Retinal pigment epithelial cell (primary cell): ENCODE measurements around the gene RELA.
"Not testable (repeated sequence)": the region's sequence is repeated elsewhere in the genome, so short reads cannot be mapped to it uniquely, and the experiment has no call there.

ENCODE experiments used
- DNase-seq: peaks from one replicate; pipeline ENCODE4 v3.0.0-alpha.2; 2010; ENCODE audit warnings: low read depth
- H3K4me3 ChIP-seq: 2 replicates; pipeline ENCODE4 v1.5.1; 2011; ENCODE audit warnings: mild to moderate bottlenecking, low read length, control low read depth, moderate library complexity
- CTCF ChIP-seq: conservative IDR thresholded peaks from 2 replicates; pipeline ENCODE4 v1.5.1; 2011; ENCODE audit warnings: low read depth, low read length, control low read depth, inconsistent platforms

Gene RELA

GRCh38 chr11:65692367-65692766, 29.7 kb upstream of the RELA start:
- TF ChIP-seq CTCF = no peak
- DNase-seq = no peak
- H3K4me3 ChIP-seq = no peak overlapping the region

- not testable (repeated sequence) for DNase-seq, H3K4me3 ChIP-seq
These were observed 29.1 kb upstream of the RELA start for GRCh38 chr11:65691847-65692246.

- DNase-seq = no peak
- no peak for TF ChIP-seq CTCF
- no peak overlapping the region for H3K4me3 ChIP-seq
These were observed 23.3 kb upstream of the RELA start for GRCh38 chr11:65685981-65686380.

- not testable (repeated sequence) for DNase-seq, H3K4me3 ChIP-seq
These were observed 20.8 kb upstream of the RELA start for GRCh38 chr11:65683480-65683879.

GRCh38 chr11:65680192-65680743, 17.6 kb upstream of the RELA start:
- TF ChIP-seq CTCF = no peak

GRCh38 chr11:65672982-65673381, 10.3 kb upstream of the RELA start:
- no peak for TF ChIP-seq CTCF
- DNase-seq = no peak
- H3K4me3 ChIP-seq = no peak overlapping the region

More at GRCh38 chr11:65680192-65680743, 17.6 kb upstream of the RELA start:
- no peak for DNase-seq
- no peak overlapping the region for H3K4me3 ChIP-seq

GRCh38 chr11:65672180-65672860, 9.6 kb upstream of the RELA start:
- no peak for DNase-seq
- TF ChIP-seq CTCF = no peak

GRCh38 chr11:65663639-65664200, 1.0 kb upstream of the RELA start:
- TF ChIP-seq CTCF = no peak
- no peak for DNase-seq
- H3K4me3 ChIP-seq = peak overlapping the region; percentile 68

More at GRCh38 chr11:65672180-65672860, 9.6 kb upstream of the RELA start:
- H3K4me3 ChIP-seq = no peak overlapping the region
